Measurements from ENCODE around the gene MAML2.
"Not testable (repeated sequence)": the region's sequence is repeated elsewhere in the genome, so short reads cannot be mapped to it uniquely, and the experiment has no call there.

The MAML2 gene

GRCh38 chr11:96204366-96204659 is 138.7 kb downstream of the MAML2 start:
- no peak for DNase-seq

GRCh38 chr11:96203567-96204365 is 139.2 kb downstream of the MAML2 start:
- no peak for DNase-seq

- no peak for DNase-seq
Measured at GRCh38 chr11:96200243-96200642, 142.8 kb downstream of the MAML2 start.

GRCh38 chr11:96199563-96200025 is 143.4 kb downstream of the MAML2 start:
- no peak for DNase-seq

- no peak for DNase-seq
Measured at GRCh38 chr11:96197801-96198701, 144.9 kb downstream of the MAML2 start.

- no peak for DNase-seq
Measured at GRCh38 chr11:96197103-96197502, 145.9 kb downstream of the MAML2 start.

GRCh38 chr11:96196181-96196662 is 146.8 kb downstream of the MAML2 start:
- no peak for DNase-seq

- no peak for DNase-seq
Measured at GRCh38 chr11:96195671-96196070, 147.3 kb downstream of the MAML2 start.

GRCh38 chr11:96194581-96195374 is 148.2 kb downstream of the MAML2 start:
- DNase-seq = no peak

GRCh38 chr11:96193745-96194443 is 149.1 kb downstream of the MAML2 start:
- DNase-seq = no peak

GRCh38 chr11:96191752-96192151 is 151.2 kb downstream of the MAML2 start:
- DNase-seq = no peak

- no peak for DNase-seq
Measured at GRCh38 chr11:96189351-96189750, 153.6 kb downstream of the MAML2 start.

- DNase-seq = no peak
Measured at GRCh38 chr11:96188243-96189006, 154.6 kb downstream of the MAML2 start.

- no peak for DNase-seq
Measured at GRCh38 chr11:96187822-96188221, 155.2 kb downstream of the MAML2 start.

GRCh38 chr11:96186806-96187205 is 156.2 kb downstream of the MAML2 start:
- no peak for DNase-seq

GRCh38 chr11:96185220-96185768 is 157.7 kb downstream of the MAML2 start:
- DNase-seq = no peak

GRCh38 chr11:96180937-96181336 is 162.1 kb downstream of the MAML2 start:
- DNase-seq = not testable (repeated sequence)

- no peak for DNase-seq
Measured at GRCh38 chr11:96180341-96180740, 162.7 kb downstream of the MAML2 start.

- DNase-seq = no peak
Measured at GRCh38 chr11:96179905-96180304, 163.1 kb downstream of the MAML2 start.

GRCh38 chr11:96178887-96179279 is 164.1 kb downstream of the MAML2 start:
- DNase-seq = no peak
